Activated CD8-positive, alpha-beta T cell treated with anti-CD3 and anti-CD28 coated beads for 36 hours (primary cell): ENCODE measurements around the gene PIEZO2. TPM values are rescaled to one million over a fixed set of nuclear protein-coding genes. Genes with fewer than 3 reads are reported as not detected.

ENCODE experiments used
- ATAC-seq: fragments of 200-7000 bp; cut with Tn5 transposase; one replicate; pipeline ENCODE4 v1.10.0; 2021; ENCODE audit warnings: mild to moderate bottlenecking, moderate library complexity
- CTCF ChIA-PET: fragments of 350-600 bp; sonication (Branson Sonifier 250); formaldehyde crosslinking; loops from one replicate; lab custom pipeline; 2021; ENCODE audit warnings: antibody characterized with exemption; lab: Charles Lee
- POLR2A ChIA-PET: fragments of 350-600 bp; sonication (Branson Sonifier 250); formaldehyde crosslinking; loops from one replicate; lab custom pipeline; 2021; ENCODE audit warnings: antibody characterized with exemption; lab: Charles Lee
- DNase-seq: peaks from one replicate; pipeline ENCODE4 v3.0.0-alpha.2; 2020
- H3K27ac Mint-ChIP-seq: one replicate; pipeline ENCODE4 v1.8.0; 2021; ENCODE audit warnings: mild to moderate bottlenecking, mixed read lengths
- H3K27me3 Mint-ChIP-seq: one replicate; pipeline ENCODE4 v1.8.0; 2021; ENCODE audit warnings: mixed read lengths
- H3K36me3 Mint-ChIP-seq: one replicate; pipeline ENCODE4 v1.8.0; 2021; ENCODE audit warnings: low read depth, mixed read lengths
- H3K4me1 Mint-ChIP-seq: one replicate; pipeline ENCODE4 v1.8.0; 2021; ENCODE audit warnings: low read depth, mixed read lengths
- H3K4me3 Mint-ChIP-seq: one replicate; pipeline ENCODE4 v1.8.0; 2021; ENCODE audit warnings: mild to moderate bottlenecking, moderate library complexity, mixed read lengths
- H3K9me3 Mint-ChIP-seq: one replicate; pipeline ENCODE4 v1.8.0; 2021; ENCODE audit warnings: mixed read lengths
- CTCF ChIP-seq: fragments of 200-600 bp; IDR thresholded peaks from one replicate; pipeline ENCODE4 v1.8.0; 2022; ENCODE audit warnings: antibody characterized with exemption, mild to moderate bottlenecking
- intact Hi-C: fragments of 100-400 bp; cut with micrococcal nuclease; formaldehyde crosslinking; loops from one replicate; pipeline ENCODE4 v1.10.0; 2022
- total RNA-seq, 2 experiments: library from RNA; stranded (reverse); gene quantifications; one replicate each; pipeline ENCODE4 v1.2.3, GENCODE V29; 2021

The PIEZO2 gene
- total RNA-seq, 2 experiments from 2014 or later = not detected

- no peaks in the 10 kb centered on the region for H3K36me3 Mint-ChIP-seq
- no peak for DNase-seq
- no peaks in the 10 kb centered on the region for H3K4me1 Mint-ChIP-seq
- H3K4me3 Mint-ChIP-seq = no peak overlapping the region
- no peak overlapping the region for H3K27ac Mint-ChIP-seq
- H3K27me3 Mint-ChIP-seq = no peaks in the 10 kb centered on the region
- ChIA-PET POLR2A (no interaction called here), CTCF (interaction anchor here (1.1 kb wide), 1 partner anchor 19 kb away, joined by 3 read pairs; no protein-coding TSS in a partner anchor)
- intact Hi-C loops = no loop called here
- no peak for ATAC-seq
- no peak for TF ChIP-seq CTCF
- H3K9me3 Mint-ChIP-seq = no peaks in the 10 kb centered on the region
These were observed 270.7 kb downstream of the PIEZO2 start for GRCh38 chr18:10878703-10879102.

- no peak overlapping the region for H3K4me3 Mint-ChIP-seq
- POLR2A ChIA-PET = no interaction called here
These were observed 271.4 kb downstream of the PIEZO2 start for GRCh38 chr18:10877987-10878386.

DNA sequence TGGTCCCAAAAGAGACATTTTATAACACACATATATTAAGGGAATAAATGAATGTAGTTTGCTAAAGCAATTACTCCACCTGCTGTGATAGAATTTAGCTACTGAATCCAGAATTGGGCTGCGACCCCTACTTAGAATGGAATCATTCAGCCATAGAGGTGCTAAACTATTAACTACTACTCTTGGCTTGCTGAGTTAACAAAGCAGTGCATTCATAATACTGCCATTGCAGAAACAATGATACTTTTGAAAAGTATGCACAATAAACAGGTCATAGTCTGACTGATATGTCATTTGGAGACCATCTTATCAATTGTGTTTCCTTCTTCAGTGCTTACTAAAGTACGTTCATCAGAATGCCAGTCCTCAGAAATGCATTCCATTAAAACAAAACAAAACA, 273.6 kb downstream of the PIEZO2 start:
- intact Hi-C loops = no loop called here
- no peak for DNase-seq
- Mint-ChIP-seq H3K4me1 (no peaks in the 10 kb centered on the region), H3K36me3 (no peaks in the 10 kb centered on the region), H3K27ac (no peak overlapping the region), H3K4me3 (no peak overlapping the region), H3K27me3 (no peaks in the 10 kb centered on the region), H3K9me3 (no peaks in the 10 kb centered on the region)
- CTCF ChIA-PET = no interaction called here
- no peak for ATAC-seq
- POLR2A ChIA-PET = no interaction called here
- no peak for TF ChIP-seq CTCF

More at GRCh38 chr18:10877987-10878386, 271.4 kb downstream of the PIEZO2 start:
- H3K36me3 Mint-ChIP-seq = no peaks in the 10 kb centered on the region
- TF ChIP-seq CTCF = no peak
- H3K27ac Mint-ChIP-seq = no peak overlapping the region
- DNase-seq (no peak), ATAC-seq (no peak)
- intact Hi-C loops = no loop called here
- H3K9me3 Mint-ChIP-seq = no peaks in the 10 kb centered on the region
- H3K4me1 Mint-ChIP-seq = no peaks in the 10 kb centered on the region
- CTCF ChIA-PET = interaction anchor here (1.1 kb wide), 1 partner anchor 18 kb away, joined by 3 read pairs; no protein-coding TSS in a partner anchor
- H3K27me3 Mint-ChIP-seq = no peaks in the 10 kb centered on the region

DNA sequence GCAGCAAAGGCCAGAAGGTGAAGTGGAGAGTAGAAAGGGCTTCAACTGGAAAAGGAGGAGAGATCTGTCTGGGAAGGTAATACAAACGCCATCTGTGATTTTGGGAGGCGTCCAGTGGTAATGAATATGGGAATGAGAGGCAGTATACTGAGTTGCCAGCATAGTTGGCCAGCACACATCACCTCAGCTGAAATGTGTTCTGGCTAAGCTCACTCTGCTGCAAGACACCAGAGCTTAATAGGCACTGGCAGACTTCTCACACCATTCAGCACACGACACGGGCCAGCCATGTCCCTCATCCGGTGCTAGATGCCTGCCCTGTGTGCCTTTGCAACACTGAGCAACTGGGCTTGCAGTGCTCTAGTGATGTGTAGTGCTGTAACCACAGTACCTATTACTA, 277.1 kb downstream of the PIEZO2 start:
- CTCF ChIA-PET = no interaction called here
- intact Hi-C loops = no loop called here
- no peaks in the 10 kb centered on the region for H3K36me3 Mint-ChIP-seq
- no peak overlapping the region for H3K27ac Mint-ChIP-seq
- H3K4me1 Mint-ChIP-seq = no peaks in the 10 kb centered on the region
- H3K4me3 Mint-ChIP-seq = no peak overlapping the region
- no peak for TF ChIP-seq CTCF
- DNase-seq (no peak), ATAC-seq (no peak)
- POLR2A ChIA-PET = no interaction called here
- H3K9me3 Mint-ChIP-seq = no peaks in the 10 kb centered on the region
- H3K27me3 Mint-ChIP-seq = no peaks in the 10 kb centered on the region

DNA sequence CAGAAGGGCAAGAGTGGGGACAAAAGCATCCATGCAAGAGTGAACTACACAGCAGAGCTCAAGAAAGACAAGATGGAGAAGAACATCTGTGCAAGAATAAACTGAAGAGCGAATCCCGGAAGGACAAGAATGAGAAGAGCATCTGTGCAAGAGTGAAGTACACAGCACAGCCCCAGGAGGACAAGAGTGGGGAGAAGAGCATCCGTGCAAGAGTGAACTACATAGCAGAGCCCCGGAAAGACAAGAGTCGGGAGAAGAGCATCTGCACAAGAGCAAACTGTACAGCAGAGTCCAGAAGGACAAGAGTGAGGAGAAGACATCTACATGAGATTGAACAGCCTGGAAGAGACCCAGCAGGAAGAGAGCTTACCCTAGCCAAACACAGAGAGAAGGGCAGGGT, 284.6 kb downstream of the PIEZO2 start:
- POLR2A ChIA-PET = no interaction called here
- H3K4me3 Mint-ChIP-seq = no peak overlapping the region
- no peak for ATAC-seq
- intact Hi-C loops = no loop called here
- CTCF ChIA-PET = no interaction called here
- peaks cover 7% of the 10 kb centered on the region for H3K9me3 Mint-ChIP-seq
- H3K27me3 Mint-ChIP-seq = no peaks in the 10 kb centered on the region
- no peaks in the 10 kb centered on the region for H3K4me1 Mint-ChIP-seq
- no peaks in the 10 kb centered on the region for H3K36me3 Mint-ChIP-seq
- DNase-seq = no peak
- no peak for TF ChIP-seq CTCF
- H3K27ac Mint-ChIP-seq = no peak overlapping the region
